NCI-H2029 (cell line): ENCODE data around the gene CD40.

ENCODE experiments used
- DNase-seq: peaks from one replicate; lab custom pipeline; 2025; lab: John Stamatoyannopoulos, UW

CD40 gene

DNA sequence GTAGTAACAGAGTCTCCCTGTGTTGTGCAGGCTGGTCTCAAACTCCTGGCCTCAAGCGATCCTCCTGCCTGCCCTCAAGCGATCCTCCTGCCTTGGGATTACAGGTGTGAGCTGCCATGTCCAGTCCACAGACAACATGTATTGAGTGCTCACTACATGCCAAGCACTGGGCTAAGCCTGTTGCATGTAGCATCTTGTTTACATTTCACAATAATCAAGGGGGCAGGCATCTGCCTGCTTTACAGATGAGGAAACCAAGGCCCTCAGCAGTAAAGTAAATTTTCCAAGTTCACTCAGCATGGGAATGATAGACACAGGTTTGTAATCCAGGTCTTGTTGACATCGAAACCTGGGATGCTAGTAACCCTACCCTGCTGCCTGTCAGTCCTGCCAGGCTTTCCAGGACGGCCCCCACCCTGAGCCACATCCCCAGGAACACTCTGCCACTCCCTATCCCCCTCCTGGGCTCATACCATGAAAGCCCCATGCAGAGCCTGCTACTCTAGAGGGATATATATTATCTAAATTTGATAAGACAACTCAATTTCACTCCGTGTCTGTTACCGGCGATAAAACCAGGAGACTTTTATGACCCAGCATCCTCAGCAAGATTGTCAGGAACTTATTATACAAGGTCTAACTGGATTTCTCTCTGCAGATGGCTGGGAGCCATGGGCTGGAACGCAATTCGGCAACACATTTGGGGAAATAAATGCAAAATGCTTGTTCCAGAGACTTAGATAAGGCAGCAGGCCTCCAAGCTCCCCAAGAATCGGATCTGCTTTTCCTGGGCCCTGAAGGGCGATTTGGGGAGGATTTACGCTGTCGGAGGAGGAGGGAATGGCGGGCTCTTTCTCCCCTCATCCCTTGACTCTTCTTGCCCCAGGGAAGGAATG lies 30.4 kb downstream of the CD40 start:
- DNase-seq: no peak

DNA sequence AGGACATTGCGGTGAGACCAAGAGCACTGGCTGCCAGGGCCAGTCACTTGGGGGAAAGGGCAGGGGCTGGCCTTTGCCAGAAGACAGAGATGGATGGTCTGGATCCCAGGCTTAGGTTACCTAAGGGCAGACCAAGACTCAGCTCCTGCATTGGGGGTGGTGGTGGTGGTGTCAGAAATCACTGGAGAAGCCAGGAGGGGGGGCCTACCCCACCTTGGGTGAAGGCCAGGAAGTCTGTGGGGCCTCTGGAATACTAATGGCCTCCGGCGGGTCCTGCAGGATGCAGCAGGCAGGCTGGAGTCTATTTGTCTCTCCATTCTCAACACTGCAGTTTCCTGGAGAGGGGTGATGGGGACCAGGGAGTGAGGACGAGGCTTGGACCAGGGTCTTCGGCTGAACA lies 32.8 kb downstream of the CD40 start:
- no peak for DNase-seq

DNA sequence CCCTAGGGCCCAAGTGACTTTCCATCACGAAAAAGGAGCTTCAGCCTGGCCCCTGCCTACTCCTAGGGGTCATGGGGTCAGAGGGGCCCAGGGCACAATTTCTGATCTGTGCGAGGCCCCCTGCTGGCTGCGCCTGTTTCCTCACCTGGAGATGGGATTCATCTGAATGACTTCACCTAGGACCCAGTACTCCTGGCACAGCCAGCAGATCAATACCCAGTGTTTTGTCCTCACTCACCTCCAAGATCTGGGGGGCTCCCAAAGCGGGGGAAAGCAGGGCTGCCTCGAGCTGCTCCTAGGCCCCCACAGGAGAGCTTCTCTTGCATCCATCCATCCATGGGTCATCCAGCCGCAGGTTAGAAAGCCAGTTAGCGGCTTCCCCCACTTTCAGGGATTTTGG lies 33.8 kb downstream of the CD40 start:
- no peak for DNase-seq

DNA sequence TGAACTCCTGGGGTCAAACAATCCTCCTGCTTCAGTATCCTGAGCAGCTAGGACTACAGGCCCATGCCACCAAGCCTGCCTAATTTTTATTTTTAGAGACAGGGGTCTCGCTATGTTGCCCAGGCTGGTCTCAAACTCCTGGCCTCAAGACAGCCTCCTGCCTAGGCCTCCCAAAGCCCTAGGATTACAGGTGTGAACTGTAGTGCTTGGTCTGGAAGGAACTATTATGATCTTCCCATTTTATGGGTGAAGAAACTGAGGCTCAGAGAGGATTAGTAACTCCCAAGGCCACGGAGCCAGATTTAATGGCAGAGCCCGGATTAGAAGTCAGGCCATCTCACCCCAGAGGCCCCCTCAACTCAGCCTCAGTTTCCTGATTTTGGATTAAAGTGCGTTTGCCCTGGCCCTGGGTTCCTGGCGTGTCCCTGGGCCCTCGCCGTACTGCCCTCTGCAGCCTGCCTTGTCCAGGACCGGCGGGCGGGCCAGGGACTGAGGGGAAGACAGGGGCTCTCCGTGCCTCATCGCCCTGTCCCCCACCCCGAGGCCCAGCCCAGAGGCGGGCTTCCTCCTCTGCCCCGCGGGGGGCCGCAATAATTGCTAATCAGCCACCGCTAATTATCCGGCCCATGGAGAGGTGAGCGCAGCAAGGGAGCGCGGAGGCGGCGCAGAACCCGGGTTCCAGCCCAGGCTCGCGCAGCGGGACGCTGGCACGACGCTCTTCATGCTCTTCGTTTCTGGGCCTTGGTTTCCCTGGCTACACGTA lies 34.9 kb downstream of the CD40 start:
- no peak for DNase-seq

DNA sequence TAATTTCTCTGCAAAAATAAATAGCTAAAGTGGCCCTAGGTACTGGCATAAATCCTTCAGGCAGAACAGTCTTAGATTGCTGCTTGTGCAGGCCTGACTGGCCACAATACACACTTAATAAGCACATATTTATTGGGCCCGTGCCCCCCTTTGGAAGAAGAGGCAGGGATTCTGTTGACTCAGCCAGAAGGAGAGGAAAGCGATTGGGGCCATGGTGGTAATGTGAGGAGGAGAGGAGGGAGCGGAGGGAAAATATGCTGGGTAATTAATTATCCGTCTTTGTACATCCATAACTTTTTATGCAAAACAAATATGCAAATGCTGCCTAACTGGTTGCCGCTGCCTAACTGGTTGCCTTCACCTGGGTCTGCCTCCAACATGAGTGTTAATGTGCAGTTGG lies 36.2 kb downstream of the CD40 start:
- no peak for DNase-seq

DNA sequence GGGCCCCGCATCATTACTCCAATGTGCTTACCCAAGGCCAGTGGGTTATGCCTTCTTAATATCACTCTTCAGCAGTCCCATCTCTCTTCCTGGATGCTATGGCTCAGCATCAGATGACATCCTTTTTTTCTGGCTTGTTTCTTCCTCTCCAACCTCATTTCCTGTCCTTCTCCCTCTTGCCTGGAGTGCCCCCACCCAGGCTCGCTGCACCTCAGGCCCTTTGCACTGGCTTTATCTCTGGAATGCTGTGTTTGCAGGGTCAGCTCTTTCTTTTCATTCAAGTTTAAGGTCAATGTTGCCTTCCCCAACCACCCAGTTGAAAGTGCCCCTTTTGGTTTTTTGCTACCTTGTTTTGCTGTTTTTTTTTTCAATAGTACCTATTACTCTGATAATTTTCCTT lies 36.7 kb downstream of the CD40 start:
- no peak for DNase-seq

DNA sequence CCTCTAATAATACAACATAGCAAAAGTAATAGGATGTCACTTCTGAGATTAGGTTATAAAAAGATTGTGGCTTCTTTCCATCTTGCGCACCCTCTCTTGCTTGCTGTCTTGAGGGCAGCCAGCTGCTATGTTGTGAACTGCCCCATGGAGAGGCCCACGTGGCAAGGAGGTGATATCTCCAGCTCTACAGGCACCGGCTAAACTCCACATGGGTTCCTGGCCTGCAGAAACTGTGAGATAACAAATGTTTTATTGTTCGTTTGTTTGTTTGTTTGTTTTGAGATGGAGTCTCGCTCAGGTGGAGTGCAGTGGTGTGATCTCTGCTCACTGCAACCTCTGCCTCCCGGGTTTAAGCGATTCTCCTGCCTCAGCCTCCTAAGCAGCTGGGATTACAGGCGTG lies 38.0 kb downstream of the CD40 start:
- DNase-seq: no peak

DNA sequence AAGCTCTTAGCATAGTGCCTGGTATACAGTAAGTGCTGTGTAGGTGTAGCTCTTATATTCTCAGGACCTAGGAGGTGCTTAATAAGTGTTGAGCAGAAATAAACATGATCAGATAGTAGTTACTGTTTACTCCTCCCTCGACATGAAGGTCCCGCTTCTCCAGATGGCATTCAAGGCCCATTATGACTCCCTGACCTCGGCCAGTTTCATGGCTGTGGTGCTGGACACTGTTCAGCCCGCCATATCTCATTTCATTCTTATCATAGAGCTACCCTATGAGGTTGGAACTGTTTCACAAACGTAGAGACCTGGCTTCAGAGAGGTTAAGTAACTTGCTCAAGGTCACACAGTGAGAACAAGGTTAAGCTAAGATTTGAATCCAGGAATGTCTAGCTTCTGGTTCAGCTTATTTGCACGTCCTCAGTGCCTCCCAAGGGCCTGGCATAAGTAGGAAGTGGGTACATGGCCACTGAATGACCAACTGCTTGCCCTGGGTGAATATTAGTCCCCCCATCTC lies 39.0 kb downstream of the CD40 start:
- no peak for DNase-seq

DNA sequence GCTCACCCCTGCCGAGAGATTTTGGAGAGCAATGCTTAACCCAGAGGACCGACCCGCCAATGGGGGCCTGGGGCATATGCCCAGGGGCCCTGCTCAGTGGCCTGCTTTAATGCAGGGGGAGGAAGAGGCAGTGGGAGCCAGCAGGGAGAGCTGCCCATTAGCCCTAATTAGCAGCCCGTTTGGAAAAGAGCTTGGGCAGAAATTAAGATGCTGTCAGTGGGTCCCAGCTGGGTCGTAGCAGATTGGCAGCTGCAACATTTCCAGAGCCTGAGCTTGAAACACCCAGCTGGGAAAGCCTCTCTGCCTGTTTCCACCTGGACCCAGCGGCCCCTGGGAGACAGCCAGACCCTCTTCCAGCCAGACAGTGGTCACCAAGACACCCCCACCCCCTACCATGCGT lies 39.5 kb downstream of the CD40 start:
- no peak for DNase-seq

DNA sequence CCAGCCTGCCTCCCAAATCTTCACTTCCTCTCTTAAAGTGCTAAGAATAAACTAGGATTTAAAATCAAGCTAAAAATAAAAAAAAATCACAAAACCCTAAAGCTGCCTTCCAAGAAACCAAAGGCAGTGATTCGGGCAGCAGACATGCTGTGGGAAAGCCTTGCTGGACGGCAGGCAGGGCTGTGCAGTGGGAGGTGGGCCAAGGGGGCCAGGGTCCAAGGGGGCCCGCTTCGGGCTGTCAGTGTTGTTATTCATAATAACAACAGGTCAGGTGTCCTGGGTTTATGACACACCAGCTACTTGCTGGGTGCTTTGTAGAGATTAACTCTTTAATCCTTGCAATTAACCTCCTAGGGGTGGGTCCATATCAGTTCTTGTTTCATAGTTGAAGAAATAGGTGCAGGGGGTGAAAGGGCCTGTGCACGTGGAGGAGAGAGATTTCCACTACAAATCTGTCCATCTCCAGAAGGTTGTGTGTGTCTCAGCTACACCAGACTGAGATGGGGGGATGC lies 40.4 kb downstream of the CD40 start:
- DNase-seq: no peak

DNA sequence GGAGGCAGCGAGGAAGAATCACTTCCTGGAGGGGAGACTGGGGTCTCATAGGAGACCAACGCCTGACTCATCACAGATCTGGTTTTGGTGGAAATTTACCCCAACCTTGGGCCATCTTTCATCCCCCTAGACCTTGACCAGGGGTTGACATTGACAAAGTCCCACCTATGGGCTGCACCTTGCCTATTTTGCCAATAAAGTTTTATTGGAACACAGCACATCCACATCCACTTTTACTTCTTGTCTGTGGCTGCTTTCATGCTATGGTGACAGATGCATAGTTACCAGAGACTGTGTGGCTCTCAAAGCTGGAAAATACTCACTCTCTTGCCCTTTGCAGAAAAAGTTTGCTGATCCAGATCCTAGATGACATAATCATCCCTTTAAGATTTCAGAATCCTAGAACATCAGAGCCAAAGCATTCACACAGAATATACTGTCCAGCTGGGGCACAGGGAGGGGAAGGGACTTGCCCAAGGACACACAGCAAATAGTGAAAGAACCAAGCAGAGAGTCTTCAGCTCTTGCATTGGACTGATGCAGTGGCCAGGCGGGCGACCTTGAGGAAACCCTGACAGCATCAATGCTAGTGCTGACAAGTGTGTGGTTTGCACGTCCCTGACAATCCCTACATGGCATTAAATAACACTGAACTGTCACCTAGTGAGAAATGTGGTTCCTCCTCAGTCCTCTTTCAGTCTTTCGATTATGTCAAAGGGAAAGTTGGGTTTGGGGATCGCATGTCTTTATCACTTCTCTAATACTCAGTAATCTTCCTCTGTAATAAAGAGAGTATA lies 41.2 kb downstream of the CD40 start:
- DNase-seq: no peak

DNA sequence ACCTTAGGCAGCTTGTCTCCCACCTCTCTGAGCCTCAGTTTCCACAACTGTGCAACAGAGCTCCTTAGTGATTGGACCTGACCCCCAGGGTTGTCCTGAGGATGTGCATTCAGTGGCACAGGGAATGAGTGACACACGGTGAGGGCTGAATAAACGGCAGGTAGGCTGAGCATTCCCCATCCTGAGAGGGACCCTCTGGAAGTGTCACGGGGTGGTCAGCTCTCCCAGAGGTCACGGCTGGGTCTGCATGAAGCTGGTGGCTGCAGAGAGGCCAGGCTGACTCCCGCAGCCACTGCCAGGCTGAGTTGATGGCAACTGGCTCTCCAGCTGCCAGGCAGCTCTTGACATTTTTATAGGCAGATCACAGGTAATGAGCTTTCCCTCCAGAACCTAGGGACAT lies 42.5 kb downstream of the CD40 start:
- DNase-seq: no peak

DNA sequence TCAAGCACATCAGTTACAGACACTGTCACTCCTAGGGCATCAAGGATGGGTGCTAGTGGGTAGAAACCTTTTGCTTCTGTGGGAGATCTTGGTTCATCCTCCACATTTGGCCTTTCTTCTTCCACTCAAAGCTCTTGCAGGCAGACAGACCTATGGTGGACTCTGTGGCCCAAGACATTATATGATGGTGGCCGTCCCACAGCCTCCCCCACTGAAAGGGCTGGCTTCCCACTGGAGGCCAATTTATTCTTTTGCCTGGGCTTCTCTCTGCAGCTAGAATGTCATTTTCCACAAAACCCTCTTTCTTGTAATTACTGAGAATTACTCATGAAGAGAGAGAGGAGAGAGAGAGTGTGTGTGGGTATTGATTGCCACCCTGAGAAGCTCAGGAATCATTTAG lies 43.8 kb downstream of the CD40 start:
- DNase-seq: no peak

DNA sequence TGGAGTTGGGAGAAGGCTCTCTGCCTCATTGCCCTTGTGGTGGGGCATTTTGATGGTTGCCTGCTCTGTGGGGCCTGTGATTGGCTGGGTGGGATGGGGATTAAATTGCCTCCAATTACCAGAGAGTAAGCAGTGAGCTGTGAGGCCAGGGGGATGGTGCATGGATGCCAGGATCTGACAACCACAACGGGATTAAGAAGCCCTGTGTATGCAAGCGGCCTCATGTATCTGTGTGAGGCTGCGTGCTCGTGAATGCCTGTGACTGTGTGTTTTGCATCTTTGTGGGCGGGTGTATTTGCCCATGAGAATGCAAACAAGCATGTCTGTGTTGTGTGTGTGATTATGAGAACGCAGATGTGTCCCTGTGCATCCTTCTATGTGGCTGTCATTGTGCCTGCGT lies 46.1 kb downstream of the CD40 start:
- no peak for DNase-seq

DNA sequence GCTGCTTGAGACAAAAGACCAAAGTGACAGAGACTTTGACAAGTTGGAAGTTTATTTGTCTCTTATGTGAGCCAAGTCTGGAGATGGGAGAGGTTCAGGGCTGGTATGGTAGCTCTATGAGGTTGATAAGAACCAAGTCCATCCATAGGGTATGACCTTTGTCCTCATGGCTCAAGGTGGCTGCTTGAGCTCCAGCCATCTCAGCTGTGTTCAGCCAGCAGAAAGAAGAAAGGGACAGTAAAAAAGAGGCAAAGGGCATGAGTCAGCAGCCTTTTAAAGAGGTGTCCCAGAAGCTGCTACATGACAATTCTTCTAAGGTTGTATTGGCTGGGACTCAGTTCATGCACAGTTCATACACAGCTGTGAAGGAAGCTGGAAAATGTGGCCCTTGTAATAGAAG lies 49.0 kb downstream of the CD40 start:
- DNase-seq: no peak

DNA sequence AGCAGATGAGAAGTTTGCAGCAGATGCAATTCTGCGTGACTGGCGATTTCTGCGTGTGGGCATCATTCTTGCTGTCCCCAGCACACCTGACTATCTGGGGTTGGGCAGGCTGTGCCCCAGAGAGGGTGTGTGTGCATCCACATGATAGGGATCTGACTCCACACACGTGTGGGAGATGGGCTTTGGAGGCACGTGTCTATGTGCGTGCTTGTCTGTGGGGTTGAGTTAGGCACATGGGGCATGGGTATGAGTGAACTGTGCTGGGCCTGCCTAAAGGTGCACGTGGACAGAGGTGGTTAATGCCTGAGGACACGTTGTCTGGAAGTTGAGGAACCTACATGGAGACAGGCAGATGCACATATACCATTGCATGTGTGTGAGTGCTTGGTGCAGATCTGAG lies 50.3 kb downstream of the CD40 start:
- no peak for DNase-seq

DNA sequence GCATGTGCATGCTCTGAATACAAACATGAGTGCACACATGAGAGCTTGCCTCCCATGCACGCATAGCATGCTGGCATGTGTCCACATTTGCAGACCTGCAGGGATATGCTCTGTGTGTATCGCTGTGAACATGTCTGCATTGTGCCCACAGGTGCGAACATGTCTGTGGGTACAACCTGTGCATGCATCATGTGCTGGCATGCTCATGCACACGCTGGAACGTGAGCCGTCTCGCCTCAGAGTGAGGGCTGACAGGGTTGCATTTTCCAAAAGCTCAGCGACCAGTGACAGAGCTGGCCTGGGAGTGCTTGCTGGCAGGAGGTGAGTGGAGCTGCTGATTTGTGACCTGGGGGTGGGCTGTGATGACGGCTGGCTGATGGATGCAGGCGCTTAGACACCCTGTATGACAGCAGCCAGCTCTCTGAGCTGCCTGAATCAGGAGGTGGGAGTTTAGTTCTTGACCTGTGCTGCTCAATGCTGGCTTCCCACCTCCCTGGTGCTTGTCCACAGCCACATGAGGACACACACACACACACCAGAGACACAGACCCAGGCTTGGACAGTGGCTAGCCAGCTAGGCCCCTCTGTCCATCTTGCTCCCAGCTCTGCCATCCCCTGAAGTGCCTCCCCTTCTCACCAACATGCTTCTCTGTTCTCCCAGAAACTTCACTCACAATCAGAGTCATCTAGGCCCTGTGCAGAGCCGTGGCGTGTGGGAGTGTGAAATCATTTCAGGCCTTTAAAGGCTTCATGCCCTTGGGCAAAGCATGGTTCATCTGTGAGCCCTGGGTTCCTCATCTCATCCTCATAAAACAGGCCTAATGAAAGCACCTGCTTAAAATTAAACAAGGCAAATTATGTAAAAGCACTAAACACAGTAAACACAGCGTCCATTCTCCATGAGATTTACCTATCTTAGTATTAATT lies 51.4 kb downstream of the CD40 start:
- no peak for DNase-seq

DNA sequence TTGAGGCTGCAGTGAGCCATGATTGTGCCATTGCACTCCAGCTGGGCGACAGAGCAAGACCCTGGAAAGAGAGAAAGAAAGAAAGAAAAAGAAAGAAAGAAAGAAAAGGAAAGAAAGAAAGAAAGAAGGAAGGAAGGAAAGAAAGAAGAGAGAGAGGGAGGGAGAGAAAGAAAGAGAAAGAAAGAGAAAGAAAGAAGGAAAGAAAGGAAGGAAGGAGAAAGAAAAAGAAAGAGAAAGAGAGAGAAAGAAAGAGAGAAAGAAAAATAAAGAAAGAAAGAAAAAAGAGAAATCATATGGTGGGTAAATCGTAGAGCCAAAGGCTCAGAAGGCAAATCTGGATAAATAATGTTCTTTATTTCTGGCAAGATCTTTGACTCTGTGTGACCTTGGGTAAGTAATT lies 53.4 kb downstream of the CD40 start:
- DNase-seq: no peak

DNA sequence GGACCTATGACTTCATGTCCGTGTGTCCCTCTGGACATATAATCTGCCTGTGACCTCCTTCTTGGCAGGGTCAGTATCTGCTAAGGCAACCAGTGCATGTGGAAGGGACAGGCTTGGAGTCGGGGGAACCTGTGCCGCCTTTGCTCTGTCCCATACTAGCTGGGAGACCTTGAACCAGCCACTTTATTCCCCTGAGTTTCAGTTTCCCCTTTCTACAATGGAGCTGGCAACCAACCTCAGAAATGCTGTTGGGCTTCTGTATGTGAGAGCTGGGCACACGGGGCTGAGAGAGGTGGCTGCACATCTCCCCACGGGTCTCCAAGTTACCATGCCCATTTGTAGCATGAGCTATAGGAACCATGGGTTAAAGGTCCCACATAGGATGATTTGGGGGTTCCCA lies 53.8 kb downstream of the CD40 start:
- DNase-seq: no peak

DNA sequence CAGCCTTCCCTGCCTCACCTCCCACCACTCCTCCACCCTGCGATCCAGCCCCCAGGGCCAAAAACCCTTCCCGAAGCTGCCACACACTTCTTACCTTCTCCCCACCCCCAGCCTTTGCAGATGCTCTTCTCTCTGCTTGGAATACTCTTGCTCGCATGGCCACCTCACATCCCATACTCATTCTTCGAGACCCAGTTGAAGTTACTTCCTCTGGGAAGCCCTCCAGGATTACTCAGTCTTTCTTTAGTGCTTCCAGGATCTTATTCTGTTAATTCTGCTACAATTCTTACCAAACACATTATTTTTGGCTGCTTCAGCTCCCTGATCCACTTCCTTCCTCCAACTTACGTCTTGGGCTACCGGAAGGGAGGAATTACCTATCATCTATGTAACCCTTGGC lies 54.3 kb downstream of the CD40 start:
- DNase-seq: no peak

DNA sequence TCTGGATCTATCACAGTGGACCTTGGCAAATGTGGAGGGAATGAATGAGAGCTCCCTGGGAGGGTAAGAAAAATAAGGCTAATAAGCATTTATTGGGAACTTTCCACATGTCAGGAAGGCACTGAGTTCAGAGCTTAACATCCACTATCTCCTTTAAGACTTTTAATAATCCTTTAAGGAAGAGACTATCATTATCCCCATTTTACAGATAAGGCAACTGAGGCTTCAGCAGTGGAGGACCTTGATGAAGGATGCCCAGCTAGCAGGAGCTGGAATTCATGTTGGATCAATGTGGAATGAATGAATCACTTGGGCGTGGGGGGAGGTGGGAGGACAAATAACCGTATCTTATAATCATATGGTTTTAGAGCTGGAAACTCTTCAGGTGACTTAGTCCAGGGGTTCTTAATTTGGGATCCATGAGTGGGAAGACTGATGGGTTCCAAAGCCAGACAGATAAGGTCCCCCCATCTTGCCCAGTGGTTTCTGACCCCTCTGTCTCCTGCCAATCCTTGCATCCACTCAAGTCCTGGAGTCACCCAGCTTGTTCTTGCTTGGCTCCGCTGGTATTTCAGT lies 54.9 kb downstream of the CD40 start:
- DNase-seq: no peak
